B cell (primary cell): Measurements from ENCODE around the gene CREB5. TPM values are rescaled to one million over a fixed set of nuclear protein-coding genes. Genes with fewer than 3 reads are reported as not detected.

ENCODE experiments used
- ATAC-seq: fragments of 200-7000 bp; cut with Tn5 transposase; one replicate; pipeline ENCODE4 v1.10.0; 2021; ENCODE audit warnings: low read depth, mild to moderate bottlenecking, moderate number of reproducible peaks, moderate library complexity
- CTCF ChIA-PET: fragments of 350-600 bp; sonication (Branson Sonifier 250); formaldehyde crosslinking; loops from one replicate; lab custom pipeline; 2021; ENCODE audit warnings: antibody characterized with exemption, inconsistent platforms; lab: Charles Lee
- POLR2A ChIA-PET: fragments of 350-600 bp; sonication (Branson Sonifier 250); formaldehyde crosslinking; loops from one replicate; lab custom pipeline; 2021; ENCODE audit warnings: antibody characterized with exemption; lab: Charles Lee
- DNase-seq: peaks from one replicate; pipeline ENCODE4 v3.0.0; 2013
- H2AFZ ChIP-seq: 2 replicates; pipeline ENCODE4 v1.6.1; 2012; ENCODE audit warnings: mild to moderate bottlenecking, low read depth, low read length; ENCODE audit not compliant: insufficient read depth, poor library complexity, severe bottlenecking
- H3K27ac ChIP-seq, 2 donors: 1 replicate in 1 of 2; 2 replicates in 1 of 2; pipeline ENCODE4 v1.5.1; 2012 to 2013; ENCODE audit warnings: low read length in 2 of 2, mild to moderate bottlenecking in 2 of 2, moderate library complexity in 1 of 2
- H3K27me3 ChIP-seq, 4 experiments: fragments of 200-600 bp in 1 of 4; sonication (generic) in 1 of 4; replicated peaks in 1 of 4; 1 replicate in 2 of 4; 2 replicates in 2 of 4; pipeline versions ENCODE4 v1.6.1 to v1.7.0; 2013 to 2016; ENCODE audit warnings: low read length in 3 of 4, mild to moderate bottlenecking in 2 of 4, mixed read lengths in 1 of 4, moderate library complexity in 1 of 4; ENCODE audit not compliant: insufficient read depth in 4 of 4, control insufficient read depth in 3 of 4; ENCODE audit errors: control extremely low read depth in 1 of 4
- H3K36me3 ChIP-seq, 2 experiments: replicated peaks in 1 of 2; 1 replicate in 1 of 2; 2 replicates in 1 of 2; pipeline versions ENCODE4 v1.6.1 to v1.7.1; 2013; ENCODE audit warnings: low read length in 1 of 2; ENCODE audit not compliant: insufficient read depth in 2 of 2, control insufficient read depth in 1 of 2; ENCODE audit errors: control extremely low read depth in 1 of 2, extremely low read depth in 1 of 2
- H3K4me1 ChIP-seq, 2 donors: fragments of 200-600 bp in 1 of 2; sonication (generic) in 1 of 2; 1 replicate in 1 of 2; 2 replicates in 1 of 2; pipeline versions ENCODE4 v1.5.1 to v1.6.1; 2013 to 2017; ENCODE audit warnings: low read length in 2 of 2; ENCODE audit not compliant: control insufficient read depth in 2 of 2, insufficient read depth in 2 of 2
- H3K4me2 ChIP-seq: replicated peaks from 2 replicates; pipeline ENCODE3; 2012; ENCODE audit warnings: mild to moderate bottlenecking, low read depth, low read length; ENCODE audit not compliant: poor library complexity, severe bottlenecking
- H3K4me3 ChIP-seq, 5 experiments: fragments of 200-600 bp in 1 of 5; sonication (generic) in 1 of 5; 1 replicate in 3 of 5; 2 replicates in 2 of 5; pipeline versions ENCODE4 v1.5.1 to v1.7.0; 2011 to 2016; ENCODE audit warnings: low read length in 4 of 5, mild to moderate bottlenecking in 4 of 5, low read depth in 2 of 5, control low read depth in 1 of 5, moderate library complexity in 1 of 5; ENCODE audit not compliant: insufficient read depth in 1 of 5; ENCODE audit errors: control extremely low read depth in 1 of 5, extremely low read depth in 1 of 5
- H3K79me2 ChIP-seq: fragments of 200-600 bp; sonication (generic); one replicate; pipeline ENCODE4 v1.6.0; 2016; ENCODE audit warnings: low read length; ENCODE audit not compliant: control insufficient read depth, insufficient read depth
- H3K9ac ChIP-seq: fragments of 200-600 bp; sonication (generic); 2 replicates; pipeline ENCODE4 v1.6.1; 2017; ENCODE audit warnings: mild to moderate bottlenecking, low read length, moderate library complexity
- H3K9me3 ChIP-seq, 3 donors: one replicate each; pipeline versions ENCODE4 v1.6.1 to v1.7.1; 2013; ENCODE audit warnings: low read length in 2 of 3; ENCODE audit not compliant: control insufficient read depth in 2 of 3, insufficient read depth in 1 of 3; ENCODE audit errors: control extremely low read depth in 1 of 3
- H4K20me1 ChIP-seq: 2 replicates; pipeline ENCODE4 v1.6.0; 2012; ENCODE audit warnings: mild to moderate bottlenecking, low read length; ENCODE audit not compliant: insufficient read depth, control insufficient read depth, poor library complexity, severe bottlenecking
- H3K27ac Mint-ChIP-seq: one replicate; pipeline ENCODE4 v1.8.0; 2021; ENCODE audit warnings: mixed read lengths
- H3K27me3 Mint-ChIP-seq: one replicate; pipeline ENCODE4 v1.8.0; 2021; ENCODE audit warnings: mixed read lengths
- H3K4me1 Mint-ChIP-seq: one replicate; pipeline ENCODE4 v1.8.0; 2021; ENCODE audit warnings: mixed read lengths
- H3K4me3 Mint-ChIP-seq: one replicate; pipeline ENCODE4 v1.8.0; 2021; ENCODE audit warnings: mixed read lengths
- H3K9me3 Mint-ChIP-seq: one replicate; pipeline ENCODE4 v1.8.0; 2022; ENCODE audit warnings: mixed read lengths; ENCODE audit not compliant: insufficient read depth
- EZH2 ChIP-seq: IDR thresholded peaks from 2 replicates; pipeline ENCODE4 v1.6.1; 2012; ENCODE audit warnings: borderline replicate concordance, low read depth, mild to moderate bottlenecking, moderate library complexity, low read length; ENCODE audit not compliant: insufficient read depth, poor library complexity, severe bottlenecking
- WGBS: methylation state at CpG from one replicate; pipeline ENCODE4 v1.1.5; 2013; ENCODE audit warnings: missing lambda C conversion rate; ENCODE audit not compliant: insufficient coverage; 5-methylcytosine and 5-hydroxymethylcytosine counted together
- intact Hi-C: fragments of 100-400 bp; cut with micrococcal nuclease; formaldehyde crosslinking; loops from one replicate; pipeline ENCODE4 v1.10.0; 2022
- polyA plus RNA-seq: library from polyadenylated mRNA; depleted of rRNA; stranded (reverse); fragments of >200 nt; gene quantifications from 2 replicates; pipeline ENCODE4 v1.2.3, GENCODE V29; 2012
- total RNA-seq, 2 donors: library from RNA; stranded (reverse); fragments of 120-200 nt in 1 of 2; gene quantifications; 1 replicate in 1 of 2; 2 replicates in 1 of 2; pipeline versions ENCODE4 v1.2.3 to v1.2.4, GENCODE V29; 2013 to 2022
- TF ChIP-seq, protein P1 (sequence below): fragments of 200-600 bp; IDR thresholded peaks from one replicate; pipeline ENCODE4 v1.8.0; 2022; ENCODE audit warnings: antibody characterized with exemption, mild to moderate bottlenecking

Gene CREB5
- total and polyA plus RNA-seq, 2 donors (not counting 1 experiment from before 2014, with no cell fraction given), result 0.05 to 0.95 TPM

DNA sequence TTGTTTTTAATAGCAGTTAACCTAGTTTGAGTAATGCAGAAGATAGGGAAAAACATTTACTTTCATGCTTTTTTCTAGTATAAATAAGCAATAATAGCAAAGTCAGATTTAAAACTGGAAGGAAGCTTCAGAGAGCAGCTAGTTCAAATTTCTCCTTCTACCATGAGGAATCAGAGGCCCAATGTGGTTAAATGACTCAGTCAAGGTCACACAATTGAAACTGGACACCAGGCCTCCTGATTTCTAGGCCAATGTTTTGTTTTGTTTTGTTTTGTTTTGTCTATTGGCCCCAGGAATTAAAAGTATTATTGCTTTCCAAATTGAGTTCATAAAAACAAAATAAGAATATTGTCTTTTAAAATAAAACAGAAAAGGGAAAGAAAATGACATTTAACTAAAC lies 423.5 kb downstream of the CREB5 start:
- intact Hi-C loops, result no loop called here
- Histone ChIP-seq H4K20me1 (no peaks in the 10 kb centered on the region), H2AFZ (no peak overlapping the region), H3K79me2 (no peaks in the 10 kb centered on the region), H3K36me3 (no peaks in the 10 kb centered on the region), H3K27ac (no peak overlapping the region), H3K4me2 (no peak overlapping the region), H3K9me3 (peaks cover 0 to 4% (median 0%) of the 10 kb centered on the region in 3 donors), H3K4me1 (no peaks in the 10 kb centered on the region), H3K27me3 (no peaks in the 10 kb centered on the region), H3K4me3 (no peak overlapping the region), H3K9ac (no peak overlapping the region)
- POLR2A ChIA-PET, result no interaction called here
- no peaks in the 10 kb centered on the region for H3K27me3 Mint-ChIP-seq
- no peak overlapping the region for H3K27ac Mint-ChIP-seq
- no peak overlapping the region for H3K4me3 Mint-ChIP-seq
- H3K9me3 Mint-ChIP-seq, result no peaks in the 10 kb centered on the region
- DNase-seq (no peak), ATAC-seq (no peak)
- CTCF ChIA-PET, result no interaction called here
- no peaks in the 10 kb centered on the region for H3K4me1 Mint-ChIP-seq
- no peak for TF ChIP-seq EZH2

DNA sequence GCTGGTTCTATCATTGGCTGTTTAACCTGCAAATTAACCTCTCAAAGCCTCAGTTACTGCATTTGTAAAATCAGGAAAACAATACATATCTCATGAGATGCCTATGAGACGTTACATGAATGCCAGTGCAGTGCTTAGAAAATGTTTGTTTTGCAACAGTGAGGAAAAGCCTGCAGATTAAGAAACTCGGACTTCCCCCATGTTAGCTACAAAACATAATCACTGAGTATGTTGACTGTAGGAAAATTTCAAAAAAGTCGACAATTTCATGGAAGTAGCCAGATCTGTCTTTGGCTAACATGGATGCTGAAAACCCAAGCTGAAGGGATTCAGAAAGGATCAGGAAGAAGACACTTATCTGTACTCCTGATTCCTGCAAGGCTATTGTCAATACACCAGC lies 424.4 kb downstream of the CREB5 start:
- Mint-ChIP-seq H3K9me3 (no peaks in the 10 kb centered on the region), H3K27me3 (no peaks in the 10 kb centered on the region), H3K4me3 (no peak overlapping the region), H3K4me1 (no peaks in the 10 kb centered on the region), H3K27ac (no peak overlapping the region)
- ATAC-seq (no peak), DNase-seq (no peak)
- Histone ChIP-seq H3K79me2 (no peaks in the 10 kb centered on the region), H3K27me3 (peaks cover 0 to 5% (median 0%) of the 10 kb centered on the region in 4 experiments), H3K9me3 (peaks cover 0 to 4% (median 0%) of the 10 kb centered on the region in 3 donors), H3K27ac (no peak overlapping the region), H3K9ac (no peak overlapping the region), H3K36me3 (no peaks in the 10 kb centered on the region), H2AFZ (no peak overlapping the region), H3K4me3 (no peak overlapping the region), H3K4me2 (no peak overlapping the region), H3K4me1 (no peaks in the 10 kb centered on the region), H4K20me1 (no peaks in the 10 kb centered on the region)
- TF ChIP-seq, protein P1, sequence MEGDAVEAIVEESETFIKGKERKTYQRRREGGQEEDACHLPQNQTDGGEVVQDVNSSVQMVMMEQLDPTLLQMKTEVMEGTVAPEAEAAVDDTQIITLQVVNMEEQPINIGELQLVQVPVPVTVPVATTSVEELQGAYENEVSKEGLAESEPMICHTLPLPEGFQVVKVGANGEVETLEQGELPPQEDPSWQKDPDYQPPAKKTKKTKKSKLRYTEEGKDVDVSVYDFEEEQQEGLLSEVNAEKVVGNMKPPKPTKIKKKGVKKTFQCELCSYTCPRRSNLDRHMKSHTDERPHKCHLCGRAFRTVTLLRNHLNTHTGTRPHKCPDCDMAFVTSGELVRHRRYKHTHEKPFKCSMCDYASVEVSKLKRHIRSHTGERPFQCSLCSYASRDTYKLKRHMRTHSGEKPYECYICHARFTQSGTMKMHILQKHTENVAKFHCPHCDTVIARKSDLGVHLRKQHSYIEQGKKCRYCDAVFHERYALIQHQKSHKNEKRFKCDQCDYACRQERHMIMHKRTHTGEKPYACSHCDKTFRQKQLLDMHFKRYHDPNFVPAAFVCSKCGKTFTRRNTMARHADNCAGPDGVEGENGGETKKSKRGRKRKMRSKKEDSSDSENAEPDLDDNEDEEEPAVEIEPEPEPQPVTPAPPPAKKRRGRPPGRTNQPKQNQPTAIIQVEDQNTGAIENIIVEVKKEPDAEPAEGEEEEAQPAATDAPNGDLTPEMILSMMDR, result no peak
- TF ChIP-seq EZH2, result no peak
- 80% methylated on average over 1 of the region's 3 CpGs for WGBS
- ChIA-PET POLR2A (no interaction called here), CTCF (no interaction called here)
- intact Hi-C loops, result no loop called here
